ENCODE measurements around the gene FOXP4.

Gene FOXP4

DNA sequence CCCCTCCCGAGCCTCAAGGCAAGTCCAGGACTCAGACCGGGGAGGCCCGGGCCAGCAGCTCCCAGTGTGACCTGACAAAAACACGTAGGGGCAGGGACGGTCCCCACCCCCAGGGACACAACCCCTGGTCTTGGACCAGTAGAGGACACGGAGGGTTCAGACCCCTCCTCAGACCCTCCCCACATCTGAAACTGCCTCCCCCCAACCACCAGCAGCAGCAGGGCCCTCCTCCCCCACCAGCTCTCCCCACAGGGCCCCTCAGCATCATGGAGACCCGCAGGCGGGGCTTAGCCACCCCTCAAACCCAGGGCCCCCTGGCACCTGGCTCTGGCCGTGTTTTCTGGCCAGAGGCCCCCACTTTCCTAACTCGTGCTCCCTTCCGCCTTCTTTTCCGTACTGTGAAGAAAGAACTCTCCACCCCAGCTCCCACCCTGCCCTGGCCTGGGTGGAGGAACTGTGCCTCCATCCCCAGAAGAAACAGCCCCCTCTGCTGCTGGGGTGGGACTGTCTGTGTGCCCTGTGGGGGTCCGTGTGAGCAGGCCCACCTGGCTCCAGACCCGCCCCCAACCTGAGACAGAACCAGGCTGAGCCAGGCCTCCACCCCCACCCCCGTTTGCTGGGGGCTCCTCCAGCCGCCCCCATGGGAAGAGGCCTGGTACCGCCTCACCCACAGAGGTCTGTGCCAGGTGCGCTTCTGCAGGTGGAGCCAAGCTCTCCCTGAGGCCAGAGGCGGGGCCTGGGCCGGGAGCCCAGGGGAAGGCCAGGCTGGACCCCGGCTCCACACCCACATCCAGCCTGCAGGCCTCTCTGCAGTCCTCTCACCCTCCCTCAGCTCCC, 53.1 kb downstream of the FOXP4 start:
- Histone ChIP-seq H3K36me3 (ENCODE audit: insufficient read depth, low read length) (no peaks in the 10 kb centered on the region), H3K27me3 (ENCODE audit: insufficient read depth, low read length) (no peaks in the 10 kb centered on the region), H3F3A (ENCODE audit: insufficient read depth, low read length) (no peaks in the 10 kb centered on the region), H3K79me2 (ENCODE audit: insufficient read depth, low read length) (no peaks in the 10 kb centered on the region), H3K4me3 (ENCODE audit: low read depth, low read length, poor library complexity, severe bottlenecking) (no peak overlapping the region), H3K9ac (ENCODE audit: low read length) (no peak overlapping the region), H2AFZ (ENCODE audit: low read length) (no peak overlapping the region), H3K4me1 (ENCODE audit: insufficient read depth, low read length, severe bottlenecking) (peaks cover 10% of the 10 kb centered on the region), H3K9me3 (ENCODE audit: low read length) (no peaks in the 10 kb centered on the region), H4K20me1 (ENCODE audit: insufficient read depth, low read length) (no peaks in the 10 kb centered on the region), H3K4me2 (ENCODE audit: low read length) (no peak overlapping the region), H3K27ac (ENCODE audit: low read depth, low read length, poor library complexity, severe bottlenecking) (no peak overlapping the region), H3K9me2 (ENCODE audit: low read depth, low read length) (no peaks in the 10 kb centered on the region)
- no peak for TF ChIP-seq EZH2 (IDR thresholded peaks at IDR 0.05; ENCODE audit: borderline replicate concordance, low read length)
- TF ChIP-seq, protein P1, sequence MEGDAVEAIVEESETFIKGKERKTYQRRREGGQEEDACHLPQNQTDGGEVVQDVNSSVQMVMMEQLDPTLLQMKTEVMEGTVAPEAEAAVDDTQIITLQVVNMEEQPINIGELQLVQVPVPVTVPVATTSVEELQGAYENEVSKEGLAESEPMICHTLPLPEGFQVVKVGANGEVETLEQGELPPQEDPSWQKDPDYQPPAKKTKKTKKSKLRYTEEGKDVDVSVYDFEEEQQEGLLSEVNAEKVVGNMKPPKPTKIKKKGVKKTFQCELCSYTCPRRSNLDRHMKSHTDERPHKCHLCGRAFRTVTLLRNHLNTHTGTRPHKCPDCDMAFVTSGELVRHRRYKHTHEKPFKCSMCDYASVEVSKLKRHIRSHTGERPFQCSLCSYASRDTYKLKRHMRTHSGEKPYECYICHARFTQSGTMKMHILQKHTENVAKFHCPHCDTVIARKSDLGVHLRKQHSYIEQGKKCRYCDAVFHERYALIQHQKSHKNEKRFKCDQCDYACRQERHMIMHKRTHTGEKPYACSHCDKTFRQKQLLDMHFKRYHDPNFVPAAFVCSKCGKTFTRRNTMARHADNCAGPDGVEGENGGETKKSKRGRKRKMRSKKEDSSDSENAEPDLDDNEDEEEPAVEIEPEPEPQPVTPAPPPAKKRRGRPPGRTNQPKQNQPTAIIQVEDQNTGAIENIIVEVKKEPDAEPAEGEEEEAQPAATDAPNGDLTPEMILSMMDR (IDR thresholded peaks at IDR 0.05; ENCODE audit: low read length), result no peak

DNA sequence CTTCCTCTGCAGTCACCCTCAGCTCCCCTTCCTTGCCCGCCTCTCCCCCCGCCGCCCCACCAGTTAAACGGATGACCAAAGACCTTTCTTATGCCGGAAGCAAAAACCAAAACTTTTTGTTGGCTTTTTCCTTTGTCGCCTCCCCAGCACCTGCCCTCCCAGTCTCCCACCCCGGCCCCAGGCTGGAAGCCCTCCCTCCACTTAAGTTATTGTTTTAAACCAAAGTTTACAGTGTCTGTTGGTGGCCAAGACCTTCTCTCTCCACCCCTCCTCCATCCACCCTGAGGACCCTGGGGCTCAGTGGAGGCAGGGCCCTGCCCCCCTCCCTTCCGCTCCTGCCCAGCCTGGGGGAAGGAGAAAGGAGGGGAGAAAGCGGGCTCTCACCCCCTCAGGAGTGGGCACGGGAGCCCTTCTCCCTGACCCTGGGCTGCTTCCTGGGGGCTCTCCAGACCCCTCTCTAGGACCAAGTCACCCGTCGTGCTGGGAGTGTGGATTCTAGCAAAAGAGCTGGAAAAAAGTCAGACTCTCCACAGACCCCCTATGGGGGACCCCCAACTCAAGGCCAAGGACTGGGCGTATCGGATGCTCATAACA, 53.8 kb downstream of the FOXP4 start:
- Histone ChIP-seq H2AFZ (ENCODE audit: low read length) (no peak overlapping the region), H3K9me3 (ENCODE audit: low read length) (no peaks in the 10 kb centered on the region), H3K4me1 (ENCODE audit: insufficient read depth, low read length, severe bottlenecking) (peaks cover 10% of the 10 kb centered on the region), H3F3A (ENCODE audit: insufficient read depth, low read length) (no peaks in the 10 kb centered on the region), H4K20me1 (ENCODE audit: insufficient read depth, low read length) (no peaks in the 10 kb centered on the region), H3K27me3 (ENCODE audit: insufficient read depth, low read length) (no peaks in the 10 kb centered on the region), H3K9me2 (ENCODE audit: low read depth, low read length) (no peaks in the 10 kb centered on the region), H3K27ac (ENCODE audit: low read depth, low read length, poor library complexity, severe bottlenecking) (no peak overlapping the region), H3K4me3 (ENCODE audit: low read depth, low read length, poor library complexity, severe bottlenecking) (no peak overlapping the region), H3K4me2 (ENCODE audit: low read length) (no peak overlapping the region), H3K9ac (ENCODE audit: low read length) (no peak overlapping the region), H3K36me3 (ENCODE audit: insufficient read depth, low read length) (no peaks in the 10 kb centered on the region), H3K79me2 (ENCODE audit: insufficient read depth, low read length) (no peaks in the 10 kb centered on the region)
- TF ChIP-seq, protein P1 (IDR thresholded peaks at IDR 0.05; ENCODE audit: low read length), result no peak
- no peak for TF ChIP-seq EZH2 (IDR thresholded peaks at IDR 0.05; ENCODE audit: borderline replicate concordance, low read length)

DNA sequence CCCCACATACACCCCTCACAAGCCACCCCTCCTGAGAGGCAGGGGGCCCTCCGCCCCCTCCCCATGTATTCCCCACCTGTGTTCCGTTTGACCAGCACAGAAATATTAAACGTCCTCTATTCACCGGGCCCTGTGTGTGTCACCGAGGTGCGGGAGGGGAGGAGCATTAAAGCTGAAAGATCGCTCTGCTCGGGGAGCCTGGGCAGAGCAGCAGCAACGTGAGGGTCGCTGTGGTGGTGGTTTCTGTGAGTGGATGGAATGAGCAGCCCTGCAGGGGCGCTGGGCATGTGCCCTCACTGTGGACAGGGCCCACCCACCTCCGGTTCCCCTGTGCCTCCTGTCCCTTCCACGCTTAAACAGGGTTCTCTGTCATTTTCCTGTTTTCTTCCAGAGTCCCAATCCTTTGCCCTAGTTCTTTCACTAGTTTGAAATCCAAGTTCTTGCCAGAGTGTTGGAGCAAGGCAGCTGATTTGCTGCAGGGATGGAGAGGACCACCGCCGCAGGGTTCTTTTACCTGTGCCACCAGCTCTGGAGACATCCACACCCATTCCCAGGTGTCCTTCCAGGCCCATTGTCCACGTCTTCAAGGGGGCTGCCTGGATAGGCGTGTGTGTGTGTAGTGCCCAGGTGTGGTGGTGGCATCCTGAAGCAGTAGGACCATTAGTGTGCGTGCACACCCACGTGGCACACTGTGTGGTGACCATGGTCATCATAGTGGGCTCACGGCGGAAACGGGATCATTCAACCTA, 54.5 kb downstream of the FOXP4 start:
- H4K20me1 ChIP-seq (ENCODE audit: insufficient read depth, low read length), result no peaks in the 10 kb centered on the region
- H3K9me3 ChIP-seq (ENCODE audit: low read length), result no peaks in the 10 kb centered on the region
- no peaks in the 10 kb centered on the region for H3F3A ChIP-seq (ENCODE audit: insufficient read depth, low read length)
- H3K36me3 ChIP-seq (ENCODE audit: insufficient read depth, low read length), result no peaks in the 10 kb centered on the region
- H2AFZ ChIP-seq (ENCODE audit: low read length), result no peak overlapping the region
- TF ChIP-seq, protein P1 (IDR thresholded peaks at IDR 0.05; ENCODE audit: low read length), result no peak
- no peaks in the 10 kb centered on the region for H3K27me3 ChIP-seq (ENCODE audit: insufficient read depth, low read length)
- no peak overlapping the region for H3K9ac ChIP-seq (ENCODE audit: low read length)
- peaks cover 10% of the 10 kb centered on the region for H3K4me1 ChIP-seq (ENCODE audit: insufficient read depth, low read length, severe bottlenecking)
- H3K4me2 ChIP-seq (ENCODE audit: low read length), result no peak overlapping the region
- no peaks in the 10 kb centered on the region for H3K9me2 ChIP-seq (ENCODE audit: low read depth, low read length)
- no peak overlapping the region for H3K4me3 ChIP-seq (ENCODE audit: low read depth, low read length, poor library complexity, severe bottlenecking)
- H3K79me2 ChIP-seq (ENCODE audit: insufficient read depth, low read length), result no peaks in the 10 kb centered on the region
- no peak overlapping the region for H3K27ac ChIP-seq (ENCODE audit: low read depth, low read length, poor library complexity, severe bottlenecking)

All from OCI-LY1 (cell line).